NCI-H460 (cell line): Measurements from ENCODE around the gene SRSF1. TPM values are rescaled to one million over a fixed set of nuclear protein-coding genes. Genes with fewer than 3 reads are reported as not detected.
"Not testable (repeated sequence)": the region's sequence is repeated elsewhere in the genome, so short reads cannot be mapped to it uniquely, and the experiment has no call there.

ENCODE experiments used
- DNase-seq: peaks from one replicate; pipeline ENCODE4 v3.0.0-alpha.2; 2016; ENCODE audit warnings: low read depth; ENCODE audit errors: extremely low read depth
- polyA plus RNA-seq: library from polyadenylated mRNA; depleted of rRNA; stranded (reverse); fragments of >200 nt; gene quantifications from 2 replicates; pipeline ENCODE4 v1.2.3, GENCODE V29; 2014; cell fraction: nucleus; rRNA removed
- total RNA-seq: library from RNA; depleted of rRNA; stranded (reverse); fragments of >200 nt; shearing (Covaris generic); gene quantifications from 2 replicates; pipeline ENCODE4 v1.2.3, GENCODE V29; 2014; rRNA removed

SRSF1 gene, protein sequence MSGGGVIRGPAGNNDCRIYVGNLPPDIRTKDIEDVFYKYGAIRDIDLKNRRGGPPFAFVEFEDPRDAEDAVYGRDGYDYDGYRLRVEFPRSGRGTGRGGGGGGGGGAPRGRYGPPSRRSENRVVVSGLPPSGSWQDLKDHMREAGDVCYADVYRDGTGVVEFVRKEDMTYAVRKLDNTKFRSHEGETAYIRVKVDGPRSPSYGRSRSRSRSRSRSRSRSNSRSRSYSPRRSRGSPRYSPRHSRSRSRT
- total RNA-seq: 275 and 297 TPM in 2 replicates
- polyA plus RNA-seq: 506 and 712 TPM in 2 replicates

DNA sequence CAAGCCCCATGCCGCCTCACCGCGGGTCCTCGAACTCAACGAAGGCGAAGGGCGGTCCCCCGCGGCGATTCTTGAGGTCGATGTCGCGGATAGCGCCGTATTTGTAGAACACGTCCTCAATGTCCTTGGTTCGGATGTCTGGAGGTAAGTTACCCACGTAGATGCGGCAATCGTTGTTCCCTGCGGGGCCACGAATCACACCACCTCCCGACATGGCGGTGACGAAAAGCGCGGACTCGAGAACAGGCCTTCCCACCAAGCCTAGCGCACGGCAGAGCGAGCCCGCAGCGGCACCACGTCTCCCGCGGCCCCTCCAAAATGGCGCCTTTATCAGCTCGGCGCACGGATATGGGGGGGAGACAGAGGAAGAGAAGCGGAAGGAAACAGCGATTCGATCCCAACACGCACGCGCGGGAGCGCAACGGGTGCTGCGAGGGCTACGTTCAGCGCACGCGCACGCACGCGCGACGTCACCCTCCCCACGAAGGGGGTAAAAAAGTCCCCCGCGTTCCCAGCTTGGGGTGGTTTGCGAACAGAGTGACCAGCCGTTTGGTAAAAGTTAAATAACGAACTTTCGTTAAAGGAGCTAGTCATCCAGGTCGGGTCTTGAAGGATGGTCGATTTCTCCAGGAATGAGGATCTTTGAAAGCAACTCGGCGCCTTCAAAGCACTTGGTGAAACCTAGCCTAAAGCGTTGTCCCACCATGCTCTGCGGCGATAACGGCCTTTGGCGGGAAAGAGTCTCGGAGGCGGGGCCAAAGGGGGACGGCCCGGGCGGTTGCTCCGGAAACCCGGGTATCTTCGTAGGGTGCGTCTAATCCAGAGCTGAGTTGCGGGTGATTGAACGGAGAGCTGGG, at the start of gene SRSF1:
SRSF1 (minus strand) TSS at position 323 of the 857 bp plus-strand sequence; CDS start at position 214, 109 bp downstream.
- peak; percentile 97 for DNase-seq

DNA sequence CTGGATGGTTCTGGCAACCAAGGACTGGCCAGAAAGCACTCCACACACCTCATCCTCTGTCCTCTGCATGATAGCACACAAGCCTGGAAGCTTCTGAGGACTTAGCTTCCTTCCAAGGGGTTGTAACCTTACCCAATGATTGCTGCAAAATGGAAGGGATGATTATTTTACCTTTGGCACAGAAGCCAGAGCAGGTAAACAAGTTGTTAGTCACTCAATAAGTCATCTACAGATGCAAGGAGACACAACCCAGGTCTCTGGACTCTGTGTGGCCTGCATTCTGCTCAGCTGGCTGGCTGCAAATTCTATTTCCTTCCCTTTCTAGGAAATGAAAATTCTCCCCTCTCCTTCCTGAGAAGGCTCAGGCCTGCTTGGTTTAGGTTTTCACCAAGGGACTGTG, 49.4 kb upstream of the SRSF1 start:
- DNase-seq: no peak

DNA sequence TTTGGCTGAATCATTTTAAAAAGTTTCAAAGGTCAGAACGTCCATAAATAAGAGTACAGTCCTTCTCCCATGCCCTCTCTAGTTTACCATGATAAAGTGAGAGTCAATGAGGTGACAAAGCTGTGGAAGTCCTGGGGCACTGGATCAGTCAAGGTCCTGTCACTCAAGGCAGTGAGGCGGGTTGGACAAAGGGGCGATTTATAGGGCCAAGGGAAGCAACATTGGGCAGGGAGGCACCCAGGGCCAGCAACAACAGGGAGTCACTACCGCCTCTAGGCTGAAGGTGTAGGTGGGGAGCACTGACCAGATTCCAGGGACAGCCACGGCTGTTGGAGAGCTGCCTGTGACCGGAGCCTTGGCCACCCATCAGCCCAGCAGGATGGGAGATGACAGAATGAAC, 47.6 kb upstream of the SRSF1 start:
- no peak for DNase-seq

DNA sequence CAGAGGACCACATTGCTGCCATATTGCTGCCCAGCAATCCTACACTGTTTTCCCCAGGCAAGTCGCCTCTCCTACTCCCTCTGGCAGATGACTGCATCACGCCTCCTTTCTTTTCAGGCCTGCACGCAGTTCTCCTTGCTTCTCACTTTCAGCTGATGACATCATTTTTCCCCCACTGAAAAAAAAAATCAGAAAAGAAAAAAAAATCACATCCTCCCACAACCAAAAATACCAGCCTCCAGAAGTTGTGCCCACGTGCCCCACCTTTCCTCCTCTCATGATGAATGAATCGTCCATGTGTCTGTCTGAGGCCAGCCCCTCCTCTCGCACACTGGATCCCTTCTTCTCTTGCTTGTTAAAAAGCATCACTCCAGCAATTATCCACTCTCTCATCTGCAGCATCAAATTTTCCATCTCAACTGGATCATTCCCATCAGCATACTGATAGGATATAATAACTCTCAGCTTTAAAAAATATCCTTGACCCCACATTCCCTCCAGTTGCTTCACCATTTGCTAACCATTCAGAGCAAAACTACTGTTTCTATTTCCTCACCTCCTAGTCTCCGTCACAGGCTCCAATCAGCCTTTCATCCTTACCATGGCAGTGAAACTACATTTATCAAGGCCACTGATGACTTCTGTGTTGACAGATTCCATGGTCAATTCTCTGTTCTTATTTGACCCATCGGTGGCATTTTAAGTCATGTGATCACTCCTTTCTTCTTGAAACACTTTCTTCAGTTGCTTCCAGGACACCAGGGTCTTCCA, 46.1 kb upstream of the SRSF1 start:
- no peak for DNase-seq

DNA sequence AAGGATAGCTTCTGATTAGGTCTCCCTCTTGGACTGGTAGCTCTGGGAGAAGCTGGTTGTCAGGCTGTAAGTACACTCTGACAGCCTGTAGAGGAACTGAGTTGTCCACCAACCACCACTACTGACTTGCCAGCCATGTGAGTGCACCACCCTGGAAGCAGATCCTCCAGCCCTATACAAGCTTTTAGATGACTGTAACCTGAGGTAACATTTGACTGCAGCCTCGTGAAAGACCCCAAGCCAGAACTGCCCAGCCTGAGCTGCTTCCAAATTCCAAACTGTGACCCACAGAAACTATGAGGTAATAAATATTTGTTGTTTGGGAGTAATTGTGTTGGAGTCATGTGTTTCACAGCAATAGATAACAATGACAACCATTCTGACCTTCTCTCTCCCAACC, 45.4 kb upstream of the SRSF1 start:
- no peak for DNase-seq

DNA sequence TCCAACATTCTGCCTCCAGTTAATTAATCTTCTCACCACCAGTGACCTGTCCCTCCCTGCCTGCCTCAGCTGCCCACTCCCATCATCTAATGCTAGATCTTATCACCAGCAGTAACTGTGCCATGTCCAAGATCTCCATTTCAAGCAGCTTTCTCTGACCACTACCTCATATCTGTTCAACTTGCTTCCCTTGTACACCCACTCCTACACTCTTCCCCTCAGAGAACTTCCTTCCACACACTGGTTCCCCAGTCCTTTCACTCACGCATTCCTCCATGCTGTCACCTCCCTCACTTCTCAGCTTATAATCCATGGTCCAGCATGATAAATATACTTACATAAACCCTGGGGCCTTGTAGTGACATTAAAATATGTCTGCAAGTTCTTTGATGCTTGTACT, 44.4 kb upstream of the SRSF1 start:
- no peak for DNase-seq

DNA sequence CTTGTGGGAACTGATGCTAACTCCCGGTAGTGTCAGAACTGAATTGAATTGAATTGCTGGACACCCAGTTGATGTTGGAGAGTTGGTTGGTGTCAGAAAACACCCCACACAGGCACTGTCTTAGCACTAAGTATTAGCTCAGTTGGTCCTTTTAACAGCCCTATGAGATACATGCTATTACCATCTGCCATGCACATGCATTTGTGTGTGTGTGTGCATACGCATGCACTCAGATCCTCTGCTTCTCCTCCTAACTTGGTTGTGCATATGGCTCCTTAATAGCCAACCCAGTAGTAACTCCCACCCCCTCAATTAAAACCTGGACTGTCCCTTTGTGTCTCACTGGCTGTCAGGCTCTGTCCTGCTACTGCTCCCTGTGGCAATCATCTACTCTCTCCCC, 43.9 kb upstream of the SRSF1 start:
- no peak for DNase-seq

DNA sequence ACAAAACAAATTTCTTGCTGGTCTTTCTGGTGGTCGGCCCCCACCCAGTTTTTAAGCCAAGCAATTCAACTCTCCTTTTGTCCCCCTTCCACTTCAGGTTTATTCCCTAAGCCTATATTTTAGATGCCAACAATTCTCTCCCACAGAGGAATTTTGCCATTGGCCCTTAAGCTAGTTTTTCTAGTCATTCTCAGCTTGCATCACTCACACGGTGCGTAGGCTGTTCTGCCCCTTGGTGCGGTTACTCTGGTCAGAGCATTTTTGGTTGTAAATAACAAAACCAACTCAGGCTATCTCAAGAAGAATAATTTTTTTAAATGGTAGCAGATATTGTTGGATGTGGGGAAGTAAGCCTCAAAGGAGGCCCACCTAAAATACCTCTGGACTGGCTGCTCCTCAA, 42.5 kb upstream of the SRSF1 start:
- DNase-seq: no peak

DNA sequence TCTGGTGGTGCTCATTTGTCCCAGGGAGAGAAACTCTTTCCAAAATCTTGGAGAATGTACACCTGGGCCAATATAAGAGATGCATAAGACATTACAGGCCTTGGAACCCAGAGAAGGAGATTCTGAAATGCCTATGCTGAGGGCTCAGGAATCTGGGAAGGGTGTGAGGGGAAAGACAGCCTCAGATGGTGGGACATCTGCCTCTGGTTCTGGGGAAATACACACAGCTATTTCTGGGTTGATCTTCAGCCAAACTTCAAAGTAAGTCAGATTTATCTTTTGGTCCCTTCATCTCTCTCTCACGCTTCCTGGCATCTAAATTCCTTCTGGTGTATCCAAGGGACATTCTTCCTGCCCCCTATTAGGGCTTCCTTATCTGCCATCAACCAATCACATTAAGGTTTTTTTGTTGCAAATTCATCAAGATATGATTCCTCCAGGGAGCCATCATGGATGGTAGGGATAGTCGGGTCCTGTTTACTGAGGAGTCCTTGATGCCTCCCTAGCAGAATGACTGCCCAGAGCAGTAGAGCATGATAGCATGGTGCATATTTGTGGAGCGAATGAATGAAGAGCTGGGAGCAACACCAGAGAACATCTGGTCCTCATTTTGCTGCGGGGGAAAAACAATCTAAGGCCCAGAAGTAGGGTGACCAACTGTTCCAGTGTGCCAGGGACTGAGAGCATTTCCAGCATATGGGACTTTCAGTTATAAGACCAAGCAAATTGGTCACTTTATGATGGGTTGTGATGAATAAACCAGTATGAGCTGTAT, 40.5 kb upstream of the SRSF1 start:
- no peak for DNase-seq

DNA sequence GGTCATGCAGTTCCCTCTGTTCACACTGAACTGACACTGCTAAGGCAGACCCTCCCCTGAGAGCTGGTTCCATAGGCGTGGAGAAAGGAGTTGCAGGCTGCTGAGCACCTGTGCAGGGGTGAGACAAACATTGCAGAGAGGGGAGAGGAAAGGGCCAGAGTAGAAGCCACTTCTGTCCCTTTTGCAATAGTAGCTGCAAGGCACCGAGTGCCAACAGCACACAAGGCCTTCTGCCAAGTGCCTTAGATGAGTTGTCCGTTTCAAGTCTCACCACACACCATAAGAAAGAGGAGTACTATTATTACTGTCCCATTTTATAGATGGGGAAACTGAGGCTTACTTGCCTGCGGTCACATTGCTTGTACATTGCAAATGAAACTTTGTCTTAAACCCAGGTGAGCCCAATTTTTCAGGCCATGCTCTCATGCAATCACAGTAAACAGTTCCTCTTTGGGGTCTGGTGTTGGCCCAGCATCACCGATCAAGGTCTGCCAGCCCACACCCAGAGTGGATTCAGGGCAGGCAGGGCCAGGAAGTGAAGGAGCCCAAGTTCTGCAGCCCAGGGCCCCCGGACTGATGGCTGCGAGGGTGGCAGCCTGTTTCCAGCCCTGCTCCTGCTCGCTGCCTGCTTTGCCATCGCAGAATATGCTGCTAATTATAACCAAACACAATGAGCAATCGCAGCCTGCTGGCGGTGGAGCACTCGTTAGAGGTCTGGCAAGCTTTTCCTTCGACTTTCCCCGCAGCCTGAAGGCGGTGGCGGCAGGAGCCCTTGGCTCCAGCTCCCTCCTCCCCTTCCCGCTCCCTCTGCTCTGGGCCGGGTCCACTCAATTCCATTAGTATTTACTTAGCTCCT, 39.4 kb upstream of the SRSF1 start:
- DNase-seq: no peak

DNA sequence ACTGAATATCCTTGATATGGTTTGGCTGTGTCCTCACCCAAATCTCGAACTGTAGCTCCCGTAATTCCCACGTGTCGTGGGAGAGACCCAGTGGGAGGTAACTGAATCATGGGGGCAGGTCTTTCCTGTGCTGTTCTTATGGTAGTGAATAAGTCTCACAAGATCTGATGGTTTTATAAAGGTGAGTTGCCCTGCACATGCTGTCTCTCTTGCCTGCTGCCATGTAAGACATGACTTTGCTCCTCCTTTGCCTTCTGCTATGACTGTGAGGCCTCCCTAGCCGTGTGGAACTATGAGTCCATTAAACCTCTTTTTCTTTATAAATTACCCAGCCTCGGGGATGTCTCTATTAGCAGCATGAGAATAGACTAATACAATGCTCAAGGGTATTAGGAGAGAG, 37.2 kb upstream of the SRSF1 start:
- DNase-seq: not testable (repeated sequence)

DNA sequence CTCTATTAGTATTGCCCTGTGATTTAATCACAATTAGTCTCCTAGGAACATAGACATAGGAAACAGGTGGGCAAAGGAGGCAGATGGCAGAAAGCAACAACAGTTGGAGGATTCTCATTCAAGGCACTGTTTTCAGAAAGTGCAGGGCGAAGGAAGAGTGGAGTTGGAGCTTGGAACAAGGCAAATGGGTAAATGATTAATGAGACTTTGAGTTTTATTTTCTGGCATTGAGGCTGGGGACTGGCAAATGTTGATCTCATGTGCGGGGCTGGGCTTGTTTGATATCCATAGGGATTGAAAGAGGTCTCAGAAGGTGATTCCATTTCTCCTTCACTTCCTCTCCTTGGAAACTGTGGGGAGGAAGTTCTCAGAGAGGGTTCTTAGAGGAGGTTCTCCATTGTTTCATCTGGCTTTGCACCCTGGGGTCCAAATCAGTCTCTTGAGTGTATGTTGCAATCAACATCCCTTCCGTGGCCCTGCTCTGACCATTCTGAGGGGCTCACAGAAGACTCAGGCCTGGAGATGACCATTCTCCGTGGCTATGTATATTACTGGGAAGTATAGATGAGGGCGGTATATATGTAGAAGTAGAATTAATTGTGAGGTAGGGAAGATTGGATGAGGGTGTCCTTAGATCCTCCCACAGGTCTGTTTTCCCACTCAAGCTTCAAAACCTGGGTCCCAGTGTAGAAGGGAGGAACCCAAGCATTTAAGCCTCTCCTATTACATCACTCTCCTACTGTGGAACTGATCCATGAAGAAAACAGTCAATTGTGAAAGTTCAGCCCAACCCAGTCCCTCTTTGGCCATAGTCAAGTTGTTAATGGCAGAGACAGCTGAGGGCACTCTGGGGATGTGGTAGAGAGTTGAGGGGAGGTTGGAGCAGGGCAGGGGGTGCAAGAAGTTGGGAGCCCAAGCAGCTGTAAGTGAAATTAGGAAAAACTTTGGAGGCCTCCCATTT, 36.5 kb upstream of the SRSF1 start:
- DNase-seq: no peak

DNA sequence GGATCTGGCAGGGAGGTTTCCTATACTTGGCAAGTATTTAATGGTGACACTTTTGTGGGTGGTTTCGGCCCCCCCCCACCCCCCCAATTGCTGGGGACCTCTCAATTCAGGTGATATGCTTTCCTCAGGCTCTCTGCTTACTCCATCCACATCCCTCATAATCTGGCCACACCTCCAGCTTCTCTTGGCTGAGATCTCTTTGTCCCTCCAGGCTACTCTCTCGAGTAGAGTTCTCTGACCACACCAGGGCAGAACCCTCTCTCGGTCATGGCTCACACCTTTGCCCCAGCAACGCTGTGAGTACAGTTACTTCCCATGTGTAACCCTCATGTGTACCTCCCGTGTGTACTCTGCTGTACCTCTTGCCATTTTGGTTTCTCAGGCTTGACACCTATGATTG, 34.1 kb upstream of the SRSF1 start:
- no peak for DNase-seq

DNA sequence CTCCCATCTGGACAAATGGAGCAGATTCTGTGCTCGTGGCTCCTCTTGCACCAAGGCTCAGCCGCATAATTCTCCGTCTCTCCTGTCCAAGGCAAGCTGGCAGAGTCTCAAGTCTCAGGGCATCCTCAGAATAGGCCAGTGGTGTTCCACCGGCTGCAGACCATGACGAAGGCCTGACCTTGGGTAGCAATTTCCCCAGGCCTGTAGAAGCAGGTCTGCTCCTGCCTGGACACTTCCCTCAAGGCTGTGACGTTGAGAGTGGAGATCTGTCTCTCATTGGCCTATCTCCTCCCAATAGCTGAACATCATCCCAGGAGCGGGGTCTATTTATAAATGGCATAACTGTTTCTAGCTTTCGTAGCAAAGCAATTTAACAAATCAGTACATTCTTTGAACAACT, 33.3 kb upstream of the SRSF1 start:
- no peak for DNase-seq

DNA sequence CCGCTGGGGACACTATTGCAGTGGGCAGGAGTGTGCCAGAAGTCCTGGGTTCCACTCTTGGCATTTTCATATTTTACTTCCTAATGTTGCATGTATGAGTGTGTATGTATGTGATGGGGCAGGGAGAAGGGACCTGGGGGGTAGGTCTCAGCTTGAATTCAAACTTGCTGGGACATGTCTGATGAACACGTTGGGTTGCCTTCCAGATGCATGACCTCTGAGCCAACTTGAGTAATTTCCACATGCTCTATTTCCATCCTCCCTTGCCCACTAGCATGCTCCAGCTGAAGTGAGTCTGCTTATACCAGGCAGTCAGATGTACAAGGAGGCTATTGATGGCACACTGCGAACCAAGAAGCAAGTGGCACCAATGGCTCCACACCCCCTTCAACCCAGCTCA, 32.9 kb upstream of the SRSF1 start:
- no peak for DNase-seq

DNA sequence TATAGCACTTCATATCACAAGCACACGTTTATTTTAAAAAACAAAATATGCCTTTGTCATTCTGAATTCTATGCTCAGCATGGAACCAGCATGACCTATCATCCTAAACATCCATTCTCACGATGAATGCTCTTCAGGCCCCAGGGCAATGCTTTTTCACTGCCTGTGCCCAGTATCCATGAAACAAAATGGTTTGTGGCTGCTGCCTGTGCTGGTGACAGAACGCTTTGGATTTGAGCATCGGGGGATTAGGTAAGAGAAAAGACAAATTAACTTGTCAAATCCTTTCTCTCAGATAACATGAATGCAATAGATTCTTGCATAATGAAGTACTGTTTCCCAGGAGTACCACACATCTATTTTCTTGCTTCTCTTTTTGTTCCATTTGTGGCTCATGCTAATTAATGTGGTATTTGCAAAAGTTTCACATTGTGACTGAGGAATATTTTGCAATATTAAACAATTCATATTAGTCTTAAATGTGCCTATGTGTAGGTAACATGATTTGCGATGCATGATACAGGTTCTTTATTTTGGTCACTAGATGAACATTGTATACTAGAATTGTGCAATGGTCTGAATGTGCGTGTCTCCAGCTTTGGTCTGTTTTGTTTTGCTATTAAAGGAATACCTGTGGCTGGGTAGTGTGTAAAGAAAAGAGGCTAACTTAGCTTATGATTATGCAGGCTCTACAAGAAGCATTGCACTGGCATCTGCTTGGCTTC, 25.8 kb upstream of the SRSF1 start:
- DNase-seq: no peak

DNA sequence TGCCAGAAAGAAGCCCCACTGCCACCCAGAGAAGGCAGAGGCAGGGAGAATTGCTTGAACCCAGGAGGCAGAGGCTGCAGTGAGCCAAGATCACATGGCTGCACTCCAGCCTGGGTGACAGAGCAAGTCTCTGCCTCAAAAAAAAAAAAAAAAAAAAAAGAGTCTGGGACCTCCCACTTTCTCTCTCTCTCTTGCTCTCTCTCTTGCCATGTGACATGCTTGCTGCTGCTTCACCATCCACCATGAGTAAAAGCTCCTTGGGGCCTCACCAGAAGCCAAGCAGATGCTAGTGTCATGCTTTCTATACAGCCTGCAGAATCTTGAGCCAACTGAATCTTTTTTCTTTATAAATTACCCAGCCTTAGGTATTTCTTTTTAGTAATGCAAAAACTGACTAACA, 21.5 kb upstream of the SRSF1 start:
- DNase-seq: no peak

DNA sequence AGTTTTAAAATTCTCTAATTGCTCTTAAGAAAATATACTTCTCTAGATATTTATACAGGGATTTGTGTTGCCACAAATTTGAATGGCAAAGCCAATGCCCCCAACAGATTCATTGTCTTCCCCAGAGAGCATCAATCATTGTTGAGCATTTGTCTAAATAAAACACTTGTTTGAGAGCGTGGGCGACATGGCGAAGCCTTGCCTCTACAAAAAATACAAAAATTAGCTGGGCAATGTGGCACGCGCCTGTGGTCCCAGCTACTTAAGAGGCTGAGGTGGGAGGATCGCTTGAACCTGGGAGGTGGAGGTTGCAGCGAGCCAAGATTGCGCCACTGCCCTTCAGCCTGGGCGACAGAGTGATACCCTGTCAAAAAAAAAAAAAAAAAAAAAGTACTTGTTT, 13.4 kb upstream of the SRSF1 start:
- DNase-seq: no peak
